ENCODE measurements around the gene CIAO1. TPM values are rescaled to one million over a fixed set of nuclear protein-coding genes. Genes with fewer than 3 reads are reported as not detected.

CIAO1 gene
- total and polyA plus RNA-seq, 2 experiments from 2014 or later: 71.2 to 90.1 TPM

DNA sequence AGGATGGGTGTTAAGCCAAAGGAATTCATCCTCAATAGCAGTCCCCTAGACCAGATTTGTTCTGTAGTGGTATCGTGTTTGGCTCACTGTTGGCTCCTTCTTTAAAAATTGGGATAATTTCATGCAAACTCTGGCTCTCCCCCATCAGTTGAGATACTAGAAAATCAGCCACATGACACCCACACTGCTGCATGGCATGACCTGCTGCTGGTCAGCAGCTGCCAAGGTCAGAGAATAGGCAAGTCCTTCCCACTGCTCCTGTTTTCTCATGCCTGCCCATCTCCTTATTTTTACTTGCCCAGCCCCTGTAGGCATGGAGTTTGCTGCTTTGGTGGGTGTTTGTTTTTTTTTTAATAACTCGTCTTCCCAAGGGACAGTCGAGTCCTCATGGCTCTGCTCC is 40.3 kb downstream of the CIAO1 start:
- Histone ChIP-seq H3K27me3 (no peaks in the 10 kb centered on the region), H2AFZ (peak overlapping the region; percentile 87), H3K79me2 (peaks cover 34% of the 10 kb centered on the region), H3K36me3 (replicated peaks; ENCODE audit: insufficient read depth, low read depth) (peaks cover 4% of the 10 kb centered on the region), H3K4me2 (peak overlapping the region; percentile 92), H3K27ac (peak overlapping the region; percentile 95), H4K20me1 (ENCODE audit: insufficient read depth, poor library complexity, severe bottlenecking) (no peaks in the 10 kb centered on the region), H3K4me3 (peak overlapping the region; percentile 93), H3K9me2 (replicated peaks; ENCODE audit: insufficient read depth) (no peaks in the 10 kb centered on the region), H3K9me3 (ENCODE audit: low read depth) (no peaks in the 10 kb centered on the region), H3K4me1 (ENCODE audit: insufficient read depth) (peaks cover 14% of the 10 kb centered on the region)
- TF ChIP-seq EZH2 (IDR thresholded peaks at IDR 0.05; ENCODE audit: borderline replicate concordance): no peak
- TF ChIP-seq EZH2phosphoT487 (IDR thresholded peaks at IDR 0.05; ENCODE audit: low read depth, severe bottlenecking, unreplicated experiment): no peak
- no peak for TF ChIP-seq CTCF (IDR thresholded peaks at IDR 0.05; ENCODE audit: poor library complexity)
- 89% methylated on average over 3 of the region's 3 CpGs for WGBS (ENCODE audit: low lambda C conversion rate, missing lambda C conversion rate)
- no peak for DNase-seq (ENCODE audit: low spot score)

GRCh38 chr2:96308248-96308647 is 42.2 kb downstream of the CIAO1 start:
- no peaks in the 10 kb centered on the region for H3K9me2 ChIP-seq (replicated peaks; ENCODE audit: insufficient read depth)
- H2AFZ ChIP-seq: no peak overlapping the region
- no peaks in the 10 kb centered on the region for H3K27me3 ChIP-seq
- H3K4me2 ChIP-seq: no peak overlapping the region
- H3K27ac ChIP-seq: no peak overlapping the region
- TF ChIP-seq CTCF (IDR thresholded peaks at IDR 0.05; ENCODE audit: poor library complexity): no peak
- TF ChIP-seq EZH2phosphoT487 (IDR thresholded peaks at IDR 0.05; ENCODE audit: low read depth, severe bottlenecking, unreplicated experiment): no peak
- TF ChIP-seq EZH2 (IDR thresholded peaks at IDR 0.05; ENCODE audit: borderline replicate concordance): no peak
- no peaks in the 10 kb centered on the region for H3K36me3 ChIP-seq (replicated peaks; ENCODE audit: insufficient read depth, low read depth)
- H4K20me1 ChIP-seq (ENCODE audit: insufficient read depth, poor library complexity, severe bottlenecking): no peaks in the 10 kb centered on the region
- H3K79me2 ChIP-seq: peaks cover 19% of the 10 kb centered on the region
- H3K9me3 ChIP-seq (ENCODE audit: low read depth): no peaks in the 10 kb centered on the region
- peaks cover 14% of the 10 kb centered on the region for H3K4me1 ChIP-seq (ENCODE audit: insufficient read depth)
- DNase-seq (ENCODE audit: low spot score): no peak
- no peak overlapping the region for H3K4me3 ChIP-seq
- 91% methylated on average over 5 of the region's 5 CpGs for WGBS (ENCODE audit: low lambda C conversion rate, missing lambda C conversion rate)

- 85% methylated on average over 3 of the region's 3 CpGs for WGBS (ENCODE audit: low lambda C conversion rate, missing lambda C conversion rate)
- H2AFZ ChIP-seq: no peak overlapping the region
- H3K27ac ChIP-seq: no peak overlapping the region
Measured at GRCh38 chr2:96315005-96315399, 49.0 kb downstream of the CIAO1 start.

More at GRCh38 chr2:96315005-96315399, 49.0 kb downstream of the CIAO1 start:
- no peak overlapping the region for H3K4me2 ChIP-seq
- no peaks in the 10 kb centered on the region for H3K36me3 ChIP-seq (replicated peaks; ENCODE audit: insufficient read depth, low read depth)
- no peaks in the 10 kb centered on the region for H3K9me2 ChIP-seq (replicated peaks; ENCODE audit: insufficient read depth)
- no peaks in the 10 kb centered on the region for H4K20me1 ChIP-seq (ENCODE audit: insufficient read depth, poor library complexity, severe bottlenecking)
- no peak overlapping the region for H3K4me3 ChIP-seq
- TF ChIP-seq EZH2 (IDR thresholded peaks at IDR 0.05; ENCODE audit: borderline replicate concordance) (no peak), CTCF (IDR thresholded peaks at IDR 0.05; ENCODE audit: poor library complexity) (no peak), EZH2phosphoT487 (IDR thresholded peaks at IDR 0.05; ENCODE audit: low read depth, severe bottlenecking, unreplicated experiment) (no peak)
- DNase-seq (ENCODE audit: low spot score): no peak
- peaks cover 15% of the 10 kb centered on the region for H3K27me3 ChIP-seq
- H3K79me2 ChIP-seq: no peaks in the 10 kb centered on the region
- no peaks in the 10 kb centered on the region for H3K9me3 ChIP-seq (ENCODE audit: low read depth)
- no peaks in the 10 kb centered on the region for H3K4me1 ChIP-seq (ENCODE audit: insufficient read depth)
